ENCODE data around the gene KRT5.
"Not testable (repeated sequence)": the region's sequence is repeated elsewhere in the genome, so short reads cannot be mapped to it uniquely, and the experiment has no call there.

KRT5 gene

GRCh38 chr12:52517005-52517835 is 3.0 kb downstream of the KRT5 start:
- H3K27me3 Mint-ChIP-seq, result no peaks in the 10 kb centered on the region
- no peak overlapping the region for H3K27ac Mint-ChIP-seq
- H3K4me3 Mint-ChIP-seq, result no peak overlapping the region
- no peaks in the 10 kb centered on the region for H3K4me1 Mint-ChIP-seq
- H3K36me3 Mint-ChIP-seq, result no peaks in the 10 kb centered on the region
- H3K9me3 Mint-ChIP-seq, result no peaks in the 10 kb centered on the region

DNA sequence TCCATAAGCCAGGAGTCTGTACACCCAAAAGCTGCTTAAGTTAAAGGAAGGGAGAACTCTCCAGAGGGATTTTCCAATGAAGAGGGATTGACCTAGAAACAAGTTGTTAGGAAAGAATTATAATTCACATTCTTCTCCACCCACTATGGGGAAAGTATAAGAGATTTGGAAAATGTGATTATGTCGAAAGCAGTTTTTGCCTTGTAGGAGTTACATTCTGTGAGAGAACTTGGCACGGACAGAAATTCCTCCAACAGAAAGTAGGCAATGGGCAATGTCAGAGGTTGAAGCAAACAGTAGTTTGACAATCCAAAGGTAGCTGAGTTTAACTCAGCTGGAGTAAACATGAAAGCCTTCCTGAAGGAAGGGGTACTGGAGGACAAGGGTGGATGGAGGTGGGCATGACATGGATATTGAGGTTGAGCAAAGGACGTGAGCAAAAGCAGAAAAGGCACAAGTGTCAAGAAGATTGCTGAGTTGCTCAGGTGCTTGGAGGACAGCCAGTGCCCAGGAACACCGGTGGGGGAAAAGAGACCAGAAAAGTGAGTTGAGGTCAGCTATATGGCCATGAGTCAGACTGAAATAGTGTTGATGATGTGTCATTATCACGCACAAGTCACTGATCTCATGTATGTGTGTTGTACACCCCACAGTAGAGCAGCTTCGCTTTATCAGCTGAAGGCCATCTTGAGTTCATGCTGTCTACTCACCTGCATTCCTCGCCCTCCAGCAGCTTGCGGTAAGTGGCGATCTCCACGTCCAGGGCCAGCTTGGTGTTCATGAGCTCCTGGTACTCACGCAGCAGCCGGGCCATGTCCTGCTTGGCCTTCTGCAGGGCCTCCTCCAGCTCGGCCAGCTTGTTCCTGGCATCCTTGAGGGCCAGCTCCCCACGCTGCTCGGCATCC is 4.0 kb downstream of the KRT5 start:
- Mint-ChIP-seq H3K4me3 (no peak overlapping the region), H3K9me3 (peaks cover 3% of the 10 kb centered on the region), H3K27ac (no peak overlapping the region), H3K36me3 (peaks cover 2% of the 10 kb centered on the region), H3K4me1 (no peaks in the 10 kb centered on the region), H3K27me3 (no peaks in the 10 kb centered on the region)

DNA sequence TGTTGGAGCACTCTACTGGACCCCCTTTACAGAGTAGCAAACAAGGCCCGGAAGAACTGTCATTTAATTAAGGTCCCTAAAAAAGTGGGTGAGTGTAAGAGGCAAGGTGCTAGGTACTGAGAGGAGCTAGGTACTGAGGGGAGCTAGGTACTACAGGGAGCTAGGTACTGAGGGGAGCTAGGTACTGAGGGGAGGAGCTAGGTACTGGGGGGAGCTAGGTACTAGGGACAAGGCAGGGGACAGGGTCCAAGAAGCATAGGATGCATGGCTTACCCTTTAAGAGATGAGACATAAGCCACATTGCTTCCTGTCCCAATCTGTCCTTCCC is 4.9 kb downstream of the KRT5 start:
- Mint-ChIP-seq H3K36me3 (peaks cover 3% of the 10 kb centered on the region), H3K4me1 (no peaks in the 10 kb centered on the region), H3K4me3 (no peak overlapping the region), H3K27ac (no peak overlapping the region), H3K27me3 (peaks cover 1% of the 10 kb centered on the region), H3K9me3 (peaks cover 5% of the 10 kb centered on the region)

GRCh38 chr12:52514471-52515318 is 5.5 kb downstream of the KRT5 start:
- H3K27ac Mint-ChIP-seq, result no peak overlapping the region

DNA sequence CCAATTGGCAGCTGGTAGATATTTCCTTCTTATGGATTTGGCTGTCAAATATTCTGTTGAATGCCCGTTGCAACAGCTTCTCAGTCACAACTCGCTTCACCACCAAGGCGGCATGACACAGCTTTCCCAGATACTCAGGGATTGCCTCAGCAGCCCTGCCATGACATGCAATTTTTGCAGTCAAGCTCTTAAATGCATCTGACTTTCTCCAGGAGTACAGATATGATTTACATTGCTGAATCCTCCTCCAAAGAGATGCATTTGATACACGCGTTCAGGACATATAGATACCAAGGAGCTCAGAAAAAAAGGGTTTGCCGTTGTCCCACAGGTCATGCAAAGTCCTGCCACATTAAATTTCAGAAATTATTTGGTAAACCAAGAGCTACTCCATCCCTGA is 6.5 kb downstream of the KRT5 start:
- Mint-ChIP-seq H3K9me3 (peaks cover 5% of the 10 kb centered on the region), H3K27ac (no peak overlapping the region), H3K4me1 (no peaks in the 10 kb centered on the region), H3K27me3 (peaks cover 7% of the 10 kb centered on the region), H3K36me3 (peaks cover 4% of the 10 kb centered on the region), H3K4me3 (no peak overlapping the region)

More at GRCh38 chr12:52514471-52515318, 5.5 kb downstream of the KRT5 start:
- Mint-ChIP-seq H3K4me1 (no peaks in the 10 kb centered on the region), H3K27me3 (peaks cover 5% of the 10 kb centered on the region), H3K9me3 (peaks cover 5% of the 10 kb centered on the region), H3K4me3 (no peak overlapping the region), H3K36me3 (peaks cover 4% of the 10 kb centered on the region)

DNA sequence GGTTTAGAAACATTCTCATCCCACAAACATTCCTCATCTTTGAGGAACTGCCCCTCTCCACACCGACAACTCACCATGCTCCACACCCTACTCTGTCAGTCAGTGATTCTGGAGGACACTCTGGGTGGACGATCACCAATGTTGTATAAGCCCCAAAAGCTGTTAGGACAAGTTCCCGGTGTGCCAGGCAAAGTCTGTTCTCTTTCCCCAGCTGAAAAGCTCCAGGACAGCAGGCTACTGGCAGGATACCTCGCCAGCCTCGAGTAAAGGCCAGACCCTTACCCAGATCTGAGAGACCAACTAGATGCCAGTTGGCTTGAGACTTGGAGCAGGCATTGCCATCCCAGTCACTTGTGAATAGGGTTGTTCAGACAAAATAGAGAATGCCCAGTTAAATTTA is 12.0 kb downstream of the KRT5 start:
- Mint-ChIP-seq H3K36me3 (peaks cover 4% of the 10 kb centered on the region), H3K4me1 (no peaks in the 10 kb centered on the region), H3K9me3 (peaks cover 5% of the 10 kb centered on the region), H3K27ac (no peak overlapping the region), H3K27me3 (peaks cover 18% of the 10 kb centered on the region), H3K4me3 (no peak overlapping the region)

- no peaks in the 10 kb centered on the region for H3K4me1 Mint-ChIP-seq
- no peak overlapping the region for H3K27ac Mint-ChIP-seq
- H3K9me3 Mint-ChIP-seq, result peaks cover 5% of the 10 kb centered on the region
- peaks cover 4% of the 10 kb centered on the region for H3K36me3 Mint-ChIP-seq
- no peak overlapping the region for H3K4me3 Mint-ChIP-seq
- H3K27me3 Mint-ChIP-seq, result peaks cover 18% of the 10 kb centered on the region
Observed at GRCh38 chr12:52506858-52507715, 13.1 kb downstream of the KRT5 start.

DNA sequence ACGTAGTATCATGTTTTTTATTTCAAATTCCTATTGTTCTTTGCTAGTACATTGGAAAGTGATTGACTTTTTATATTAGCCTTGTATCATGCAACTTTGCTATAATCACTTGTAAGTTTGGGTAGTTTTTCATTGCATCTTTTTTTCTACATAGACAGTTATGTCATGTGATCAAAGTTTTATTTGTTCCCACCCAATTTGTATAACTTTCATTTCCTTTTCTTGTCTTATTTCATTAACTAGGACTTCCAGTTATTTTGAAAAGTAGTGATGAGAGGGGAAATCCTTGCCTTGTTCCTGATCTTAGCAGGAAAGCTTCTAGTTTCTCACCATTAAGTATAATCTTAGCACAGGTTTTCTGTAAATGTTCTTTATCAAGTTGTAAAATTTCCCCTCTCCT is 17.3 kb downstream of the KRT5 start:
- H3K4me1 Mint-ChIP-seq, result no peaks in the 10 kb centered on the region
- H3K9me3 Mint-ChIP-seq, result no peaks in the 10 kb centered on the region
- no peak overlapping the region for H3K27ac Mint-ChIP-seq
- H3K27me3 Mint-ChIP-seq, result peaks cover 11% of the 10 kb centered on the region
- H3K36me3 Mint-ChIP-seq, result no peaks in the 10 kb centered on the region
- H3K4me3 Mint-ChIP-seq, result no peak overlapping the region

DNA sequence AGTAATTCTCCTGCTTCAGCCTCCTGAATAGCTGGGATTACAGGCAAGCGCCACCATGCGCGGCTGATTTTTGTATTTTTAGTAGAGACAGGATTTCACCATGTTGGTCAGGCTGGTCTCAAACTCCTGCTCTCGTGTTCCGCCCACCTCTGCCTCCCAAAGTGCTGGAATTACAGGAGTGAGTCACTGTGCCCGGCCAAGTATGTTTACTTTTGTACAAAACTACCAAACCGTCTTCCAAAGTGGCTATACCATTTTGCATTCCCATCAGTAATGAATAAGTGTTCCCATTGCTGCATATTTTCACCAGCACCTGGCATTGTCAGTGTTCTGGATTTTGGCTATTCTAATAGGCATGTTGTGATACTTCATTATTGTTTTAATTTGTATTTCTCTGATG is 18.7 kb downstream of the KRT5 start:
- Mint-ChIP-seq H3K36me3 (no peaks in the 10 kb centered on the region), H3K9me3 (no peaks in the 10 kb centered on the region), H3K4me1 (no peaks in the 10 kb centered on the region), H3K4me3 (no peak overlapping the region), H3K27me3 (peaks cover 9% of the 10 kb centered on the region), H3K27ac (no peak overlapping the region)

DNA sequence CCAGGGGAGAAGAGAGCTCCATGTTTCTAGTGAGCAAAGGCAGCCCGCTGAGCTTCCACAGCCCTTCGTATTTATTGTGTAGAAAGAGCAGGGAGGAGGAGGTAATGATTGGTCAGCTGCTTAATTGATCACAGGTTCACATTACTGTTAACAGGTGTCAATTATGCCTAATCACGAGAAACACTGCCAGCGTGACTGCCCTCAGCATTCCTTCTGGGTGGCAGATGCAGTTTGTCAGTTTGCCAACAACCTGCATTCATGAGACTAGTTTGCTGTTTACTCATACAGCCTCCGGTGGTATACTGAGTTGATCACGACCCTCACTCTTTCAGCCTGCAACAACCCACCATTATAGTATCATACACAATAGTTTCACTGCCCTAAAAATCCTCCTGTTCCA is 19.6 kb downstream of the KRT5 start:
- H3K4me1 Mint-ChIP-seq, H3K4me3 Mint-ChIP-seq, H3K36me3 Mint-ChIP-seq, H3K9me3 Mint-ChIP-seq, H3K27ac Mint-ChIP-seq, H3K27me3 Mint-ChIP-seq: not testable (repeated sequence)

GRCh38 chr12:52499806-52500560 is 20.2 kb downstream of the KRT5 start:
- no peak overlapping the region for H3K4me3 Mint-ChIP-seq
- no peaks in the 10 kb centered on the region for H3K36me3 Mint-ChIP-seq
- no peaks in the 10 kb centered on the region for H3K9me3 Mint-ChIP-seq
- peaks cover 4% of the 10 kb centered on the region for H3K4me1 Mint-ChIP-seq
- no peak overlapping the region for H3K27ac Mint-ChIP-seq
- H3K27me3 Mint-ChIP-seq, result peaks cover 5% of the 10 kb centered on the region

DNA sequence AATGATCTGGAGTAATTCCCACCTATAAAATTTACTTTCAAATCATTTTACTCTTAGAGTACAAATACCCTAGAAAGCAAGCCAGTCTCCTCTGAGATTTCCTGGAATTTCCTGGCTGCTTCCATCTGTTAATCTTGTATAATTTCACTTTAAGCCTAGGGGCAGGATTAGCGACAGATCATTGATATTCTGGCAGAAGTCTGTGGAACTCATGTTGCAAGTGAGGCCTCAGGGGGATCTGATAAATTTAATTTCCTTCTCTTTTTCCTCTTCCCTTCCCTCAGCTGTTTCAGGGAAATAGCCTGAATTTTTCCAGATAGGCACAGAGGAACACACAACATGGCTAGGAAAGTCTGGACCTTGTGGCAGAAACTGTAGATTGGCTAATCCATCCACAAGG is 21.2 kb downstream of the KRT5 start:
- Mint-ChIP-seq H3K36me3 (no peaks in the 10 kb centered on the region), H3K27ac (no peak overlapping the region), H3K9me3 (no peaks in the 10 kb centered on the region), H3K4me1 (peaks cover 4% of the 10 kb centered on the region), H3K4me3 (no peak overlapping the region), H3K27me3 (peaks cover 3% of the 10 kb centered on the region)

GRCh38 chr12:52497975-52498374 is 22.2 kb downstream of the KRT5 start:
- no peaks in the 10 kb centered on the region for H3K9me3 Mint-ChIP-seq
- H3K4me1 Mint-ChIP-seq, result peaks cover 4% of the 10 kb centered on the region
- H3K4me3 Mint-ChIP-seq, result no peak overlapping the region
- H3K27me3 Mint-ChIP-seq, result peaks cover 7% of the 10 kb centered on the region
- no peak overlapping the region for H3K27ac Mint-ChIP-seq
- H3K36me3 Mint-ChIP-seq, result no peaks in the 10 kb centered on the region

GRCh38 chr12:52496590-52497071 is 23.6 kb downstream of the KRT5 start:
- Mint-ChIP-seq H3K4me1 (peaks cover 4% of the 10 kb centered on the region), H3K36me3 (no peaks in the 10 kb centered on the region), H3K27ac (no peak overlapping the region), H3K4me3 (no peak overlapping the region), H3K9me3 (no peaks in the 10 kb centered on the region), H3K27me3 (peaks cover 11% of the 10 kb centered on the region)
